ENCODE data around the gene TBC1D5. TPM values are rescaled to one million over a fixed set of nuclear protein-coding genes. Genes with fewer than 3 reads are reported as not detected.
"Not testable (repeated sequence)": the region's sequence is repeated elsewhere in the genome, so short reads cannot be mapped to it uniquely, and the experiment has no call there.

The TBC1D5 gene
- total RNA-seq, 1 donor from 2014 or later: 108 TPM

GRCh38 chr3:17707813-17708543, 34.5 kb downstream of the TBC1D5 start:
- Mint-ChIP-seq H3K4me3 (no peak overlapping the region), H3K4me1 (no peaks in the 10 kb centered on the region), H3K27ac (no peak overlapping the region), H3K36me3 (peaks cover 13% of the 10 kb centered on the region), H3K9me3 (peaks cover 14% of the 10 kb centered on the region), H3K27me3 (ENCODE audit: insufficient read depth, low read depth) (no peaks in the 10 kb centered on the region)
- no peak overlapping the region for H2AFZ ChIP-seq (replicated peaks)
- H3K36me3 ChIP-seq: no peaks in the 10 kb centered on the region
- H3K4me2 ChIP-seq: no peak overlapping the region
- no peak for DNase-seq (ENCODE audit: low spot score)
- TF ChIP-seq, protein P1, sequence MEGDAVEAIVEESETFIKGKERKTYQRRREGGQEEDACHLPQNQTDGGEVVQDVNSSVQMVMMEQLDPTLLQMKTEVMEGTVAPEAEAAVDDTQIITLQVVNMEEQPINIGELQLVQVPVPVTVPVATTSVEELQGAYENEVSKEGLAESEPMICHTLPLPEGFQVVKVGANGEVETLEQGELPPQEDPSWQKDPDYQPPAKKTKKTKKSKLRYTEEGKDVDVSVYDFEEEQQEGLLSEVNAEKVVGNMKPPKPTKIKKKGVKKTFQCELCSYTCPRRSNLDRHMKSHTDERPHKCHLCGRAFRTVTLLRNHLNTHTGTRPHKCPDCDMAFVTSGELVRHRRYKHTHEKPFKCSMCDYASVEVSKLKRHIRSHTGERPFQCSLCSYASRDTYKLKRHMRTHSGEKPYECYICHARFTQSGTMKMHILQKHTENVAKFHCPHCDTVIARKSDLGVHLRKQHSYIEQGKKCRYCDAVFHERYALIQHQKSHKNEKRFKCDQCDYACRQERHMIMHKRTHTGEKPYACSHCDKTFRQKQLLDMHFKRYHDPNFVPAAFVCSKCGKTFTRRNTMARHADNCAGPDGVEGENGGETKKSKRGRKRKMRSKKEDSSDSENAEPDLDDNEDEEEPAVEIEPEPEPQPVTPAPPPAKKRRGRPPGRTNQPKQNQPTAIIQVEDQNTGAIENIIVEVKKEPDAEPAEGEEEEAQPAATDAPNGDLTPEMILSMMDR (IDR thresholded peaks at IDR 0.05): no peak
- TF ChIP-seq EZH2 (IDR thresholded peaks at IDR 0.05) (no peak), EZH2phosphoT487 (IDR thresholded peaks at IDR 0.05) (no peak)
- peaks cover 5% of the 10 kb centered on the region for H3K4me1 ChIP-seq
- H3K27me3 ChIP-seq: no peaks in the 10 kb centered on the region
- H3K27ac ChIP-seq: no peak overlapping the region
- H3K4me3 ChIP-seq: no peak overlapping the region
- H3F3A ChIP-seq (ENCODE audit: low read depth): peaks cover 6% of the 10 kb centered on the region
- H3K79me2 ChIP-seq (ENCODE audit: low read depth): peaks cover 12% of the 10 kb centered on the region
- no peaks in the 10 kb centered on the region for H3K9me3 ChIP-seq (ENCODE audit: low read depth)
- H4K20me1 ChIP-seq (ENCODE audit: low read depth): no peaks in the 10 kb centered on the region
- no peak overlapping the region for H3K9ac ChIP-seq

GRCh38 chr3:17705991-17706390, 36.4 kb downstream of the TBC1D5 start:
- H3K9me3 Mint-ChIP-seq: peaks cover 12% of the 10 kb centered on the region
- DNase-seq (ENCODE audit: low spot score); H3K4me1 ChIP-seq; H3K9me3 ChIP-seq (ENCODE audit: low read depth); H3K36me3 ChIP-seq; H3K4me2 ChIP-seq; H3K9ac ChIP-seq; H3K27ac ChIP-seq; H3K4me3 Mint-ChIP-seq; H3K27me3 ChIP-seq; H3K27ac Mint-ChIP-seq; H2AFZ ChIP-seq (replicated peaks); H3K4me3 ChIP-seq; H3K27me3 Mint-ChIP-seq (ENCODE audit: insufficient read depth, low read depth); H3F3A ChIP-seq (ENCODE audit: low read depth); H3K4me1 Mint-ChIP-seq; H4K20me1 ChIP-seq (ENCODE audit: low read depth): not testable (repeated sequence)
- peaks cover 12% of the 10 kb centered on the region for H3K79me2 ChIP-seq (ENCODE audit: low read depth)
- peaks cover 13% of the 10 kb centered on the region for H3K36me3 Mint-ChIP-seq

DNA sequence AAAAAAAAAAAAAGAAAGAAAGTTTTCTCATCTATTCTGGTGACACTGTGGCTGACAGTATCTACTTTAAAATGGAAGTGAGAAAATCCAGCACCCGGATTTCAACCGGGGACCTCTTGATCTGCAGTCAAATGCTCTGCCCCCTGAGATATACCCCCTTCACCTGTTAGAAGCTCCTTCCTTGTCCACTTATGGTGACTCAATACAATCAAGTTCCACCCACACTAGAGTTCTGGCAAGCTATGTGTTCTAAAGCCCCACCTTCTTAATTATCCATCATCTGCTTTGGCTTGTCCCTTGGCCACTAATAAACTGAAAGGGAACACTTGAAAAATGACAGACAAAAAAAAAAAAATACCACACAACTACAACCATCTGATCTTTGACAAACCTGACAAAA, 42.6 kb downstream of the TBC1D5 start:
- H3K36me3 ChIP-seq; H3K4me3 ChIP-seq; H3K27me3 ChIP-seq; H3K4me1 ChIP-seq; DNase-seq (ENCODE audit: low spot score); H3K4me1 Mint-ChIP-seq; H3K4me2 ChIP-seq; H3F3A ChIP-seq (ENCODE audit: low read depth); H3K79me2 ChIP-seq (ENCODE audit: low read depth); H4K20me1 ChIP-seq (ENCODE audit: low read depth); H3K4me3 Mint-ChIP-seq; H3K27ac ChIP-seq; H3K9me3 ChIP-seq (ENCODE audit: low read depth); H3K27me3 Mint-ChIP-seq (ENCODE audit: insufficient read depth, low read depth); H3K9ac ChIP-seq; H3K27ac Mint-ChIP-seq; H2AFZ ChIP-seq (replicated peaks): not testable (repeated sequence)
- H3K9me3 Mint-ChIP-seq: peaks cover 37% of the 10 kb centered on the region
- H3K36me3 Mint-ChIP-seq: peaks cover 10% of the 10 kb centered on the region

DNA sequence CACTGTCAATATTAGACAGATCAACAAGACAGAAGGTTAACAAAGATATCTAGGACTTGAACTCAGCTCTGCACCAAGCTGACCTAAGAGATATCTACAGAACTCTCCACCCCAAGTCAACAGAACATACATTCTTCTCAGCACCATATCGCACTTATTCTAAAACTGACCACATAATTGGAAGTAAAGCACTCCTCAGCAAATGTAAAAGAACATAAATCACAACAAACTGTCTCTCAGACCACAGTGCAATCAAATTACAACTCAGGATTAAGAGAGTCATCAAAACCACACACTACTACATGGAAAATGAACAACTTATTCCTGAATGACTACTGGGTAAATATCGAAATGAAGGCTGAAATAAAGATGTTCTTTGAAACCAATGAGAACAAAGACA, 46.8 kb downstream of the TBC1D5 start:
- H3K4me3 ChIP-seq; H3K79me2 ChIP-seq (ENCODE audit: low read depth); H3K27me3 Mint-ChIP-seq (ENCODE audit: insufficient read depth, low read depth); H3K4me3 Mint-ChIP-seq; H3K4me1 Mint-ChIP-seq; H4K20me1 ChIP-seq (ENCODE audit: low read depth); H3K27ac ChIP-seq; H3K4me1 ChIP-seq; H3K9ac ChIP-seq; H3K4me2 ChIP-seq; H3K36me3 ChIP-seq; H3F3A ChIP-seq (ENCODE audit: low read depth); DNase-seq (ENCODE audit: low spot score); H3K27me3 ChIP-seq; H3K9me3 ChIP-seq (ENCODE audit: low read depth); H3K27ac Mint-ChIP-seq; H2AFZ ChIP-seq (replicated peaks): not testable (repeated sequence)
- H3K36me3 Mint-ChIP-seq: peaks cover 13% of the 10 kb centered on the region
- H3K9me3 Mint-ChIP-seq: peaks cover 49% of the 10 kb centered on the region

GRCh38 chr3:17693670-17693999, 48.8 kb downstream of the TBC1D5 start:
- H3K4me2 ChIP-seq; H3K4me1 Mint-ChIP-seq; H3K27me3 Mint-ChIP-seq (ENCODE audit: insufficient read depth, low read depth); H4K20me1 ChIP-seq (ENCODE audit: low read depth); H3K4me3 ChIP-seq; H3K4me1 ChIP-seq; H3F3A ChIP-seq (ENCODE audit: low read depth); H3K9me3 ChIP-seq (ENCODE audit: low read depth); H3K27ac Mint-ChIP-seq; H3K4me3 Mint-ChIP-seq; H3K27me3 ChIP-seq; H3K27ac ChIP-seq; H3K79me2 ChIP-seq (ENCODE audit: low read depth); DNase-seq (ENCODE audit: low spot score); H2AFZ ChIP-seq (replicated peaks); H3K36me3 ChIP-seq; H3K9ac ChIP-seq: not testable (repeated sequence)
- H3K36me3 Mint-ChIP-seq: peaks cover 10% of the 10 kb centered on the region
- peaks cover 42% of the 10 kb centered on the region for H3K9me3 Mint-ChIP-seq

DNA sequence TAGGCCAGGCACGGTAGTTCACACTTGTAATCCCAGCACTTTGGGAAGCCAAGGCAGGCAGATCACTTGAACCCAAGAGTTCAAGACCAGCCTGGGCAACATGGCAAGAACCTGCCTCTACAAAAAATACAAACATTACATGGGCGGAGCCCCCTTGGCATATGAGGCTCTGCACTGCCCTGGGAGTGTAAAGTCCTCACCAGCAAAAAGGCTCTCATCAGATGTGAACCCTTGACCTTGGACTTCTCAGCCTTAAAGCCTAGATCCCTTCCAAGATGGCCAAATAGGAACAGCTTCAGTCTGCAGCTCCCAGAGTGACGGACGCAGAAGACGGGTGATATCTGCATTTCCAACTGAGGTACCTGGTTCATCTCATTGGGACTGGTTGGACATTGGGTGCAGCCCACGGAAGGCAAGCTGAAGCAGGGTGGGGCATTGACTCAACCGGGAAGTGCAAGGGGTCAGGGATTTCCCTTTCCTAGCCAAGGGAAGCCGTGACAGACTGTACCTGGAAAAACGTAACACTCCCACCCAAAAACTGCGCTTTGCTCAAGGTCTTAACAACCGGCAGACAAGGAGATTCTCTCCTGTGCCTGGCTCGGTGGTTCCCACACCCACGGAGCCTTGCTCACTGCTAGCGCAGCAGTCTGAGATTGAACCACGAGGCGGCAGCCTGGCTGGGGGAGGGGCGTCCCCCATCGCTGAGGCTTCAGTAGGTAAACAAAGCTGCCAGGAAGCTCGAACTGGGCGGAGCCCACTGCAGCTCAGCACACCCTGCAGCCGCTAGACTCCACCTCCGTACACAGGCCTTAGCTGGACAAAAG, 49.4 kb downstream of the TBC1D5 start:
- not testable (repeated sequence) for DNase-seq (ENCODE audit: low spot score); H3K27ac Mint-ChIP-seq

More for the DNA sequence above, 49.4 kb downstream of the TBC1D5 start:
- not testable (repeated sequence) for H3K36me3 ChIP-seq; H3K4me2 ChIP-seq; H3K4me3 ChIP-seq; H4K20me1 ChIP-seq (ENCODE audit: low read depth); H3K27me3 ChIP-seq; H3K27ac ChIP-seq; H3F3A ChIP-seq (ENCODE audit: low read depth); H3K9ac ChIP-seq; H3K9me3 ChIP-seq (ENCODE audit: low read depth); H3K79me2 ChIP-seq (ENCODE audit: low read depth); H3K4me3 Mint-ChIP-seq; H3K4me1 Mint-ChIP-seq; H3K4me1 ChIP-seq; H3K27me3 Mint-ChIP-seq (ENCODE audit: insufficient read depth, low read depth); H2AFZ ChIP-seq (replicated peaks)
- Mint-ChIP-seq H3K36me3 (peaks cover 10% of the 10 kb centered on the region), H3K9me3 (peaks cover 42% of the 10 kb centered on the region)

Data from neural progenitor cell (in vitro differentiated cells).